K562 (cell line): ENCODE results near the gene PI16. TPM values are rescaled to one million over a fixed set of nuclear protein-coding genes. Genes with fewer than 3 reads are reported as not detected.

ENCODE experiments used
- ATAC-seq: fragments of 200-7000 bp; cut with Tn5 transposase; 3 replicates; pipeline ENCODE4 v1.9.1; 2020; ENCODE audit warnings: moderate library complexity
- BruUV-seq: library from RNA; stranded (reverse); fragments of 400-500 nt; replicated peaks from 2 replicates; lab custom pipeline; 2021; lab: Mats Ljungman, UMichigan
- CTCF ChIA-PET: fragments of 300-600 bp; formaldehyde crosslinking; extraction: SDS; loops from one replicate; lab custom pipeline; 2021; ENCODE audit warnings: low intra/inter-chr PET ratio; lab: Yijun Ruan, JAX
- POLR2A ChIA-PET: fragments of 300-600, 350-650 bp; sonication (Branson Sonifier 250); formaldehyde crosslinking; extraction: SDS; loops from one replicate; lab custom pipeline; 2021; ENCODE audit warnings: antibody characterized with exemption, inconsistent platforms; lab: Yijun Ruan, JAX
- DNase-seq, 4 experiments: peaks; one replicate each; pipeline versions ENCODE4 v3.0.0 to v3.0.0-alpha.2; 2011 to 2018; ENCODE audit warnings: low spot score in 3 of 4, mixed read lengths in 3 of 4; ENCODE audit errors: extremely low read depth in 1 of 4
- FAIRE-seq: peaks from 2 replicates; lab custom pipeline; 2011; peaks lifted over from hg19 to GRCh38; lab: Jason Lieb, UNC
- H2AFZ ChIP-seq: 2 replicates; pipeline ENCODE4 v1.6.0; 2011; ENCODE audit warnings: low read depth, low read length, control low read depth, inconsistent platforms
- H3K27ac ChIP-seq: fragments of 200-600 bp; 3 replicates; pipeline ENCODE4 v1.8.0; 2011; ENCODE audit warnings: low read depth, mild to moderate bottlenecking, control low read depth, inconsistent platforms, low read length, moderate library complexity, mixed read lengths; ENCODE audit errors: extremely low read depth
- H3K27me3 ChIP-seq, 2 experiments: fragments of 300-600 bp in 1 of 2; 2 replicates in 1 of 2; 3 replicates in 1 of 2; pipeline versions ENCODE4 v1.6.0 to v1.8.0; 2011; ENCODE audit warnings: inconsistent platforms in 2 of 2, low read length in 2 of 2, mild to moderate bottlenecking in 1 of 2, mixed read lengths in 1 of 2, moderate library complexity in 1 of 2; ENCODE audit not compliant: control insufficient read depth in 2 of 2, insufficient read depth in 2 of 2
- H3K36me3 ChIP-seq: fragments of 300-600 bp; 3 replicates; pipeline ENCODE4 v1.8.0; 2011; ENCODE audit warnings: mild to moderate bottlenecking, low read length, inconsistent platforms; ENCODE audit not compliant: control insufficient read depth, insufficient read depth
- H3K4me1 ChIP-seq, 2 experiments: fragments of 200-600 bp in 1 of 2; replicated peaks in 1 of 2; 2 replicates in 1 of 2; 3 replicates in 1 of 2; pipeline versions ENCODE4 v1.5.1 to v1.8.0; 2011; ENCODE audit warnings: inconsistent platforms in 2 of 2, low read length in 2 of 2, mild to moderate bottlenecking in 1 of 2, mixed read lengths in 1 of 2, moderate library complexity in 1 of 2; ENCODE audit not compliant: control insufficient read depth in 2 of 2, insufficient read depth in 2 of 2
- H3K4me2 ChIP-seq: 2 replicates; pipeline ENCODE4 v1.6.1; 2011; ENCODE audit warnings: low read length, control low read depth, inconsistent platforms, mixed read lengths; ENCODE audit not compliant: insufficient read depth
- H3K4me3 ChIP-seq: fragments of 200-600 bp; sonication (generic), shearing (Covaris generic); 2 replicates; pipeline ENCODE4 v1.5.1; 2016; ENCODE audit warnings: control low read depth, inconsistent platforms
- H3K79me2 ChIP-seq: fragments of 200-600 bp; 3 replicates; pipeline ENCODE4 v1.8.0; 2011; ENCODE audit warnings: low read length, inconsistent platforms; ENCODE audit not compliant: control insufficient read depth, insufficient read depth
- H3K9ac ChIP-seq, 2 experiments: 2 replicates each; pipeline versions ENCODE4 v1.6.0 to v1.6.1; 2011; ENCODE audit warnings: low read depth in 2 of 2, low read length in 2 of 2, control low read depth in 1 of 2, inconsistent platforms in 1 of 2, mild to moderate bottlenecking in 1 of 2, mixed read lengths in 1 of 2; ENCODE audit not compliant: insufficient read depth in 1 of 2
- H3K9me1 ChIP-seq: one replicate; pipeline ENCODE4 v1.6.0; 2011; ENCODE audit warnings: inconsistent platforms, mild to moderate bottlenecking, low read length, moderate library complexity; ENCODE audit not compliant: control insufficient read depth, insufficient read depth
- H3K9me3 ChIP-seq: replicated peaks from 2 replicates; pipeline ENCODE4 v1.5.1; 2011; ENCODE audit warnings: low read depth, low read length, inconsistent platforms; ENCODE audit not compliant: control insufficient read depth, insufficient read depth
- H4K20me1 ChIP-seq: replicated peaks from 2 replicates; pipeline ENCODE4 v1.6.1; 2011; ENCODE audit warnings: low read length, inconsistent platforms, mixed read lengths; ENCODE audit not compliant: control insufficient read depth, insufficient read depth
- BCOR ChIP-seq: fragments of 450-650 bp; IDR thresholded peaks from 2 replicates; pipeline ENCODE4 v1.6.1; 2016
- BRF2 ChIP-seq: IDR thresholded peaks from 3 replicates; pipeline ENCODE4 v1.6.1; 2011; ENCODE audit warnings: borderline replicate concordance, mild to moderate bottlenecking; ENCODE audit not compliant: insufficient read length, insufficient read depth
- GABPB1 ChIP-seq: sonication (generic); formaldehyde crosslinking; IDR thresholded peaks from 2 replicates; pipeline ENCODE4 v1.8.0; 2022; ENCODE audit warnings: mild to moderate bottlenecking, missing genetic modification reagents
- HBP1 ChIP-seq: fragments of 450-650 bp; formaldehyde crosslinking; IDR thresholded peaks from 2 replicates; pipeline ENCODE4 v1.4.0; 2022; ENCODE audit warnings: missing genetic modification characterization
- ILK ChIP-seq: fragments of 450-650 bp; IDR thresholded peaks from 2 replicates; pipeline ENCODE4 v1.6.1; 2016; ENCODE audit warnings: missing genetic modification characterization, low read depth, mild to moderate bottlenecking, missing compliant biosample characterization, moderate library complexity, borderline replicate concordance
- KDM2B ChIP-seq: fragments of 250-450 bp; sonication (Bioruptor Pico); IDR thresholded peaks from 2 replicates; pipeline ENCODE4 v1.8.0; 2021; ENCODE audit warnings: mild to moderate bottlenecking, moderate library complexity
- MED1 ChIP-seq: sonication (generic); formaldehyde crosslinking; IDR thresholded peaks from 2 replicates; pipeline ENCODE4 v1.8.1; 2023; ENCODE audit warnings: missing genetic modification reagents, borderline replicate concordance
- RBM25 ChIP-seq: fragments of 200-400 bp; formaldehyde crosslinking; IDR thresholded peaks from 2 replicates; pipeline ENCODE4 v1.6.1; 2018; ENCODE audit warnings: low read length, low read depth, moderate library complexity; ENCODE audit not compliant: severe bottlenecking
- SFPQ ChIP-seq: fragments of 200-400 bp; formaldehyde crosslinking; IDR thresholded peaks from 2 replicates; pipeline ENCODE4 v1.6.1; 2017; ENCODE audit warnings: mild to moderate bottlenecking, low read depth, low read length, moderate library complexity
- SMARCA5 ChIP-seq: fragments of 450-650 bp; IDR thresholded peaks from 2 replicates; pipeline ENCODE4 v1.6.1; 2016
- STAG1 ChIP-seq: sonication (generic); formaldehyde crosslinking; IDR thresholded peaks from 2 replicates; pipeline ENCODE4 v1.5.0; 2020; ENCODE audit warnings: missing genetic modification reagents, borderline replicate concordance
- TAF7 ChIP-seq: fragments of 450-650 bp; IDR thresholded peaks from 2 replicates; pipeline ENCODE4 v1.6.1; 2016; ENCODE audit warnings: missing genetic modification characterization, missing compliant biosample characterization
- ZFP36 ChIP-seq: fragments of 150-350 bp; IDR thresholded peaks from 2 replicates; pipeline ENCODE4 v1.6.1; 2018; ENCODE audit warnings: low read length, low read depth; ENCODE audit not compliant: partially characterized antibody
- WGBS: fragments of 100-300 bp; shearing (Covaris generic); methylation state at CpG from one replicate; pipeline ENCODE4 v1.1.6; 2016; ENCODE audit warnings: low coverage, mixed read lengths; ENCODE audit not compliant: insufficient coverage; ENCODE audit errors: missing lambda C conversion rate; 5-methylcytosine and 5-hydroxymethylcytosine counted together
- in situ Hi-C: fragments of 300-500 bp; cut with MboI; formaldehyde crosslinking; loops from 4 replicates; pipeline ENCODE4 v1.15.0; 2018; ENCODE audit warnings: inconsistent platforms, mixed read lengths
- intact Hi-C: fragments of 100-400 bp; cut with micrococcal nuclease; formaldehyde crosslinking; loops from 2 replicates; pipeline ENCODE4 v1.14.2; 2022
- polyA plus RNA-seq, 8 experiments: library from polyadenylated mRNA; depleted of rRNA in 4 of 8; stranded (reverse) in 5 of 8; unstranded in 3 of 8; fragments of >200 nt; fragmentation: Nextera tagmentation in 2 of 8; fragmentation: Illumina TruSeq in 1 of 8; extraction: Ambion mirVana in 2 of 8; extraction: Trizol in 1 of 8; gene quantifications; 2 replicates each; pipeline versions ENCODE4 v1.2.1 to v1.2.3, GENCODE V29; 2011 to 2014; ENCODE audit warnings: inconsistent platforms in 1 of 8, missing spikeins in 1 of 8
- total RNA-seq, 7 experiments: library from RNA; depleted of rRNA in 6 of 7; stranded (reverse); fragments of >200 nt in 6 of 7; fragmentation: Illumina TruSeq in 2 of 7; extraction: Trizol in 2 of 7; gene quantifications; 2 replicates each; pipeline versions ENCODE4 v1.2.1 to v1.2.3, GENCODE V29; 2011 to 2021; ENCODE audit warnings: low replicate concordance in 1 of 7

Gene PI16
- total and polyA plus RNA-seq, 9 of the 15 experiments (the other 6 are each of a cell fraction or from before 2014, with no cell fraction given), result 0.06 to 0.18 TPM; not detected in 7

- POLR2A ChIA-PET, result interaction anchor here (0.6 to 1.3 kb wide), 4 partner anchors 11 to 51 kb away, joined by 3 to 8 read pairs (median 3); partner anchors contain the start of gene C6orf89
- H3K4me2 ChIP-seq, result no peak overlapping the region
Observed at GRCh38 chr6:36915599-36915998, 38.9 kb upstream of the PI16 start.

DNA sequence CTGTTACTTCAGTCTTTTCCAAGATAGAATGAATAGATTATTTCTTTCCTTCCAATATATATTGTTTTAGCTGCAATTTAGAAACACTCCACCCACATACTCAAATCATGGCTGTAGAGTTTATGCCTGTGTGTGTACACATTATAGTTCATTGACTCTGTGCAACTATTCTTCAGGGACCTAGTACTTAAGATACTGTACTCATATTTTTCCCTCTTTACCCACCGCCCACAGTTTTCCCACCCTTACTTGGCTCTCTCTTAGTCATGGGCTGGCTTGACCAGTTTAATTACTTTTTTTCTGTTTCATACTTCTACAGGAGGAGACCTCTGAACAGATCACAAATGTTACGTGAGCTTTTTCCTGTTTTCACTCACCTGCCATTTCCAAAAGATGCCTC, 38.4 kb upstream of the PI16 start:
- intact Hi-C loops (loop anchor here (10.0 kb wide), 1 partner anchor 99 kb away; no protein-coding TSS in a partner anchor), in situ Hi-C loops (no loop called here)
- ChIA-PET POLR2A (interaction anchor here (0.7 to 1.0 kb wide), 2 partner anchors 12 to 52 kb away, joined by 3 read pairs; no protein-coding TSS in a partner anchor), CTCF (no interaction called here)
- no peak overlapping the region for H3K4me3 ChIP-seq
- FAIRE-seq (no peak), ATAC-seq (no peak), DNase-seq (no peak)
- H3K27me3 ChIP-seq, result no peaks in the 10 kb centered on the region
- H3K9me1 ChIP-seq, result no peaks in the 10 kb centered on the region
- no peak overlapping the region for H3K4me2 ChIP-seq
- no TSS peak for BruUV-seq
- 93% methylated on average over 2 of the region's 2 CpGs for WGBS
- no peak overlapping the region for H2AFZ ChIP-seq
- H4K20me1 ChIP-seq, result 0 out of 2 replicates have a peak, but pooled peaks cover 3% of the 10 kb centered on the region
- H3K9me3 ChIP-seq, result no peaks in the 10 kb centered on the region
- no peak overlapping the region for H3K9ac ChIP-seq
- H3K4me1 ChIP-seq, result peaks cover 0 to 2% of the 10 kb centered on the region in 2 experiments; a peak in 1 of 5 replicates
- no peaks in the 10 kb centered on the region for H3K79me2 ChIP-seq
- H3K36me3 ChIP-seq, result peaks cover 97% of the 10 kb centered on the region
- H3K27ac ChIP-seq, result no peak overlapping the region
- no peak for TF ChIP-seq STAG1 (CRISPR knock-in tag)
- no peak for TF ChIP-seq GABPB1 (CRISPR knock-in tag)
- TF ChIP-seq SFPQ, result no peak
- TF ChIP-seq BRF2, result no peak
- no peak for TF ChIP-seq KDM2B (CRISPR knock-in tag)
- no peak for TF ChIP-seq ILK (tag)
- no peak for TF ChIP-seq MED1 (CRISPR knock-in tag)
- no peak for TF ChIP-seq HBP1 (CRISPR knock-in tag)

More at GRCh38 chr6:36915599-36915998, 38.9 kb upstream of the PI16 start:
- no peak overlapping the region for H3K27ac ChIP-seq
- H3K4me1 ChIP-seq, result peaks cover 0 to 2% of the 10 kb centered on the region in 2 experiments; a peak in 1 of 5 replicates
- no TSS peak for BruUV-seq
- intact Hi-C loops, result loop anchor here (10.0 kb wide), 1 partner anchor 99 kb away; no protein-coding TSS in a partner anchor
- H3K9me1 ChIP-seq, result no peaks in the 10 kb centered on the region
- no peaks in the 10 kb centered on the region for H3K27me3 ChIP-seq
- no peaks in the 10 kb centered on the region for H3K9me3 ChIP-seq
- WGBS, result 90% methylated on average over 4 of the region's 4 CpGs
- no peak overlapping the region for H3K9ac ChIP-seq
- CTCF ChIA-PET, result no interaction called here
- FAIRE-seq (peak; percentile 54), ATAC-seq (no peak), DNase-seq (no peak)
- H3K4me3 ChIP-seq, result no peak overlapping the region
- H3K36me3 ChIP-seq, result peaks cover 96% of the 10 kb centered on the region
- 0 out of 2 replicates have a peak, but pooled peaks cover 3% of the 10 kb centered on the region for H4K20me1 ChIP-seq
- TF ChIP-seq BCOR (peak; percentile 71), SMARCA5 (peak; percentile 60; the same call in 1 of the 2 replicates), RBM25 (peak; percentile 95), ZFP36 (peak; percentile 49), TAF7 (tag) (no peak)
- H3K79me2 ChIP-seq, result no peaks in the 10 kb centered on the region
- H2AFZ ChIP-seq, result no peak overlapping the region
- in situ Hi-C loops, result no loop called here
